Transverse colon (tissue), 4 donors: Measurements from ENCODE around the gene SPINK6. TPM values are rescaled to one million over a fixed set of nuclear protein-coding genes. Genes with fewer than 3 reads are reported as not detected.

Source experiments
- DNase-seq: peaks from one replicate; pipeline ENCODE4 v3.0.0-alpha.2; 2019
- H3K27ac ChIP-seq, 4 donors: fragments of 200-600 bp; sonication (generic); 2 replicates each; pipeline ENCODE4 v1.5.1; 2016 to 2018; ENCODE audit warnings: inconsistent platforms in 4 of 4
- H3K27me3 ChIP-seq: fragments of 200-600 bp; sonication (generic); 2 replicates; pipeline ENCODE4 v1.5.1; 2017; ENCODE audit warnings: inconsistent platforms
- H3K36me3 ChIP-seq, 4 donors: fragments of 200-600 bp; sonication (generic); 2 replicates each; pipeline ENCODE4 v1.5.1; 2017 to 2019; ENCODE audit warnings: inconsistent platforms in 4 of 4
- H3K4me1 ChIP-seq, 4 donors: fragments of 200-600 bp; sonication (generic); 2 replicates each; pipeline ENCODE4 v1.5.1; 2017 to 2020; ENCODE audit warnings: inconsistent platforms in 4 of 4
- H3K4me3 ChIP-seq, 4 donors: fragments of 200-600 bp; sonication (generic); 1 replicate in 1 of 4; 2 replicates in 3 of 4; pipeline versions ENCODE4 v1.5.1 to v1.6.1; 2017 to 2019; ENCODE audit warnings: inconsistent platforms in 4 of 4
- H3K9me3 ChIP-seq, 2 donors: fragments of 200-600 bp; sonication (generic); 2 replicates each; pipeline ENCODE4 v1.5.1; 2017 to 2019; ENCODE audit warnings: inconsistent platforms in 2 of 2
- CTCF ChIP-seq, 5 experiments: fragments of 200-600 bp in 3 of 5; fragments of 450-650 bp in 2 of 5; sonication (generic) in 3 of 5; IDR thresholded peaks; 1 replicate in 2 of 5; 2 replicates in 3 of 5; pipeline ENCODE4 v1.5.1; 2016 to 2017; ENCODE audit warnings: antibody characterized with exemption in 5 of 5, inconsistent platforms in 3 of 5, mild to moderate bottlenecking in 2 of 5, moderate library complexity in 1 of 5
- EP300 ChIP-seq: sonication (generic); formaldehyde crosslinking; IDR thresholded peaks from one replicate; pipeline ENCODE4 v1.6.1; 2017; ENCODE audit warnings: antibody characterized with exemption, low read depth
- POLR2A ChIP-seq: fragments of 450-650 bp; IDR thresholded peaks from one replicate; pipeline ENCODE4 v1.6.1; 2016; ENCODE audit warnings: antibody characterized with exemption, mild to moderate bottlenecking, moderate library complexity
- POLR2AphosphoS5 ChIP-seq, 3 donors: sonication (generic); formaldehyde crosslinking; IDR thresholded peaks; one replicate each; pipeline ENCODE4 v1.6.1; 2016; ENCODE audit warnings: antibody characterized with exemption in 3 of 3
- WGBS, 2 donors: methylation state at CpG; one replicate each; pipeline ENCODE4 v1.1.5; 2018; ENCODE audit warnings: low coverage in 1 of 2; 5-methylcytosine and 5-hydroxymethylcytosine counted together
- in situ Hi-C, 4 donors: fragments of 200-750 bp; cut with MboI; loops; one replicate each; pipeline versions ENCODE4 v1.15.0 to v1.15.1; 2017; ENCODE audit warnings: low sequenced_read_pairs in 3 of 4, low pct_ligation_motif_present in 1 of 4, low pct_unique_long_range_greater_than_20kb in 1 of 4
- intact Hi-C: fragments of 100-400 bp; cut with DNase I; formaldehyde crosslinking; loops from one replicate; pipeline ENCODE4 v1.15.1; 2023; ENCODE audit warnings: low total_unique reads
- total RNA-seq, 4 donors: library from RNA; depleted of rRNA; stranded (reverse); fragments of >200 nt; gene quantifications; one replicate each; pipeline ENCODE4 v1.1.0, GENCODE V29; 2016

The SPINK6 gene
- total RNA-seq, 4 donors from 2014 or later = not detected

DNA sequence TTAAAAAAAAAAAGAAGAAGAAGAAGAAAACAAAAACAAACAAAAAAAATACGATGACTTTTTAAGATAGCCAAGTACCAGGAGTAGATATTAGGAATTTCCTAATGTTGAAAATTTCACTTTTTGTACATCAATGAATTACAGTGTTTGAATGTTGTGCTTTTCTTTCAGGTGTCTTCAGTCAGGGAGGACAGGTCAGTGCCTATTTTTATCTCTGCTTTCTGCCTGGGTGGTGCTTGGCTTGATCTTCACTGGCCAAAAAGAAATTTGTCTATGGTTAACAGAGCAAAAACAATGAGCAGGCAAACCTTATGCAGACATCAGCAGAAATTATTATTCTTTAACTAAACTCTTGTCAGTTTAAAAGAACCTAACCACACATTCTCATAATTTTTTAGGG, 3.0 kb downstream of the SPINK6 start:
- Histone ChIP-seq H3K27me3 (no peaks in the 10 kb centered on the region), H3K36me3 (no peaks in the 10 kb centered on the region), H3K27ac (no peak overlapping the region), H3K4me3 (no peak overlapping the region), H3K9me3 (no peaks in the 10 kb centered on the region), H3K4me1 (peaks cover 0 to 3% (median 0%) of the 10 kb centered on the region in 4 donors)
- 44 to 81% methylated on average over 1 of the region's 1 CpG for WGBS, 2 donors
- in situ Hi-C loops (no loop called here), intact Hi-C loops (no loop called here)
- no peak for TF ChIP-seq EP300
- TF ChIP-seq CTCF (IDR thresholded peaks at IDR 0.05) = no peak
- no peak for TF ChIP-seq POLR2AphosphoS5 (IDR thresholded peaks at IDR 0.05)
- TF ChIP-seq POLR2A = no peak
- DNase-seq = no peak

- WGBS, 2 donors = 76% methylated on average over 1 of the region's 1 CpG; no CpG with 5 or more reads in 1 of the 2 donors
- no peaks in the 10 kb centered on the region for H3K9me3 ChIP-seq
- in situ Hi-C loops (no loop called here), intact Hi-C loops (no loop called here)
- TF ChIP-seq POLR2A = no peak
- TF ChIP-seq EP300 = no peak
- TF ChIP-seq POLR2AphosphoS5 (IDR thresholded peaks at IDR 0.05) = no peak
- TF ChIP-seq CTCF (IDR thresholded peaks at IDR 0.05) = no peak
- H3K27me3 ChIP-seq = no peaks in the 10 kb centered on the region
- no peaks in the 10 kb centered on the region for H3K36me3 ChIP-seq
- peaks cover 0 to 3% (median 0%) of the 10 kb centered on the region in 4 donors for H3K4me1 ChIP-seq
- H3K27ac ChIP-seq = no peak overlapping the region
- no peak for DNase-seq
- no peak overlapping the region for H3K4me3 ChIP-seq
Measured at GRCh38 chr5:148206620-148207019, 3.8 kb downstream of the SPINK6 start.

- intact Hi-C loops = no loop called here
- Histone ChIP-seq H3K9me3 (no peaks in the 10 kb centered on the region), H3K4me3 (no peak overlapping the region), H3K36me3 (no peaks in the 10 kb centered on the region), H3K27me3 (no peaks in the 10 kb centered on the region), H3K4me1 (peaks cover 0 to 3% (median 0%) of the 10 kb centered on the region in 4 donors), H3K27ac (no peak overlapping the region)
- no peak for DNase-seq
- in situ Hi-C loops = no loop called here
- TF ChIP-seq EP300 = no peak
- TF ChIP-seq POLR2AphosphoS5 (IDR thresholded peaks at IDR 0.05) = no peak
- TF ChIP-seq CTCF (IDR thresholded peaks at IDR 0.05) = no peak
- TF ChIP-seq POLR2A = no peak
Measured at GRCh38 chr5:148208226-148208625, 5.4 kb downstream of the SPINK6 start.

- no peak overlapping the region for H3K27ac ChIP-seq
- DNase-seq = no peak
- H3K27me3 ChIP-seq = no peaks in the 10 kb centered on the region
- no peaks in the 10 kb centered on the region for H3K36me3 ChIP-seq
- intact Hi-C loops (no loop called here), in situ Hi-C loops (no loop called here)
- TF ChIP-seq POLR2AphosphoS5 (IDR thresholded peaks at IDR 0.05) (no peak), EP300 (no peak), POLR2A (no peak), CTCF (IDR thresholded peaks at IDR 0.05) (no peak)
- no peak overlapping the region for H3K4me3 ChIP-seq
- peaks cover 0 to 3% (median 0%) of the 10 kb centered on the region in 4 donors for H3K4me1 ChIP-seq
- H3K9me3 ChIP-seq = no peaks in the 10 kb centered on the region
- WGBS, 2 donors = 19 to 31% methylated on average over 3 of the region's 3 CpGs
Measured at GRCh38 chr5:148209151-148209770, 6.4 kb downstream of the SPINK6 start.
